Measurements from ENCODE around the gene JADE3.

Gene JADE3

DNA sequence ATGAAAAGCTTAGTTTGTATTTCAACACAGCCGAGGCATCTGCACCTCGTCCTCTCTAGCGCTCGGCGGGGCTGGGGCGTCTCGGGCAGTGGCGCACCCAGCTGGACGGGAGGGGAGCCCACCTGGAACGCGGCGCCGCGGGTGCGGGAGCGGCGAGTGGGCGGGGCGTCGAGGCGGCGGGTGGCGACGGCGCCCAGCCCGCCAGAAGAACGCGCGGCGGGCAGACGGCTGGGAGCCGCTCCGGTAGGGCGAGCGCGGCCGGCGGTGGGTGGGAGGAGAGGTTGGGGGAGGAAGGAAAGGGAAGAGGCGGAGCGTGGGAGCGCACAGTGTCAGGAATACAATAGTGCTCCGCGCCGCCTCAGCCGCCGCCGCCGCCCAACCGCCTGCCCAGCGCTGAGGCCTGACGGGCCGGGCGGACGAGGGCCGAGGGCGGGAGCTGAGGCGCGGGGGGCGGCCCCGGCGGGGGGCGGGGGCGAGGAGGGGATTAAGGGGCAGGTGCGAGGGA lies at the start of gene JADE3:
Gene JADE3, plus strand, starts transcription at position 324 of the 505 bp plus-strand sequence. CDS start 72,474 bp downstream, outside the sequence.
- no peak for DNase-seq

DNA sequence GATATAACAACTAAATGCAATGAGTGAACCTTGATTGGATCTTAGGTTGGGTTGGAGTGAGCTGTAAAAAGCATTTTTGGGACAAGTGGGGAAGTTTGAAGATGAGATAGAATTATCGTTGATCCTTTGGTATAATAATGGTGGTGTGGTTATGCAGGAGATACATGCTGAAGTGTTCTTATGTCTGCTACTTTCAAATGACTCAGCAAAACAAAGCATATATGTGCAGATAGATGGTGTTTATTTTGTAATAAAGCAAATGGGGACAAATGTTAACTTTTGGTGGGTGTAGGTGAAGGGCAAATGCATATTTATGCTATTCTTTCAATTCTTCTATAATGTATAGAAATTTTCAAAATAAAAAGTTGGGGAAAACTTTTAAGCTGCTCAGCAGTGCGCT lies 49.1 kb upstream of the JADE3 start:
- DNase-seq: no peak

DNA sequence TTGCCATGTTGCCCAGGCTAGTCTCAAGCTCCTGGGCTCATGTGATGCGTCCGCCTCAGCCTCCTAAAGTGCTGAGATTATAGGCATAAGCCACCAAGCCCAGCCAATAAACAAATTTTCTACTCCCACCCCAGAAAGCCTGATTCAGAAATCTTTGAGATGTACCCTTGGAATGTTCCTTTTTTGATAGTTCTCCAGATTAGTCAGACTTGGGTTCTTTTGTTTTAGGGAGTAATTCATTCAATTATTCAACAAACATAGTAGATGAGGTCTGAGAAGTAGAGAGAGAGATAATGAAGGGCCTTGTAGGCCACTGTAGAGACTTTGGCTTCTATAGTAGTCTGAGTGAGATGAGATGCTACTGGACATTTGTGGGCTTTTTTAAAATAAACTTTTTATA lies 47.6 kb upstream of the JADE3 start:
- DNase-seq: no peak

DNA sequence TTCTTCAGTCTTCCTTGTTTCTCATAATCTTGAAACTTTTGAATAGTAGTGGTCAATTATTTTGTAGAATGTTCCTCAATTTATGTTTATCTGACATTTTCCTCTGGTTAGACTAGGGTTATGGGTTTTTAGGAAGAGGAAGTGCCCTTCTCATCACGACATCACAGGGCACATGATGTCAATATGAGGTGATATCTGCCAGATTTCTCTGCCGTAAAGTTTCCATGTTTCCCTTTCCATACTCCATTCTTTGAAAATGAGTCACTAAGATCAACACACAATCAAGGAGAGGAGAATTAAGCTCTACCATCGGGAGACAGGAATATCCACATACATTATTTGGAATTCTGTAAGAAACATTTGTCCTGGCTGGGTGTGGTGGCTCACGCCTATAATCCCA lies 46.9 kb upstream of the JADE3 start:
- DNase-seq: no peak

DNA sequence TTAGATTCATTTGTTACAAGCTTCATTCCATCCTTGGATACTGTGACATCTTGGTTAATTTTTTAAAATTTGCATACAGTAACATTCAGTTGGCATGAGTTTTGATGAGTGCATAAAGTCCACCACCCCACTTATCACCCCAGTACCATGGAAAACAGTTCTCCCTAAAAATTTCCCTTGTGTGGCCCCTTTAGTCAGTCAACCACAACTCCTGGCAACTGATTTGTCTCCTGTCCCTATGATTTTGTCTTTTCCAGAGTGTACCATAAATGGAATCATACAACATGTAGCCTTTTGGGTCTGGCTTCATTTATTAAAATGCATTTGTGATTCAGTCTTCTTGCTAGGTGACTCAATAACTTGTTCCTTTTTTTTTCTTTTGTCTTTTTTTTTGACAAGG lies 45.5 kb upstream of the JADE3 start:
- no peak for DNase-seq

DNA sequence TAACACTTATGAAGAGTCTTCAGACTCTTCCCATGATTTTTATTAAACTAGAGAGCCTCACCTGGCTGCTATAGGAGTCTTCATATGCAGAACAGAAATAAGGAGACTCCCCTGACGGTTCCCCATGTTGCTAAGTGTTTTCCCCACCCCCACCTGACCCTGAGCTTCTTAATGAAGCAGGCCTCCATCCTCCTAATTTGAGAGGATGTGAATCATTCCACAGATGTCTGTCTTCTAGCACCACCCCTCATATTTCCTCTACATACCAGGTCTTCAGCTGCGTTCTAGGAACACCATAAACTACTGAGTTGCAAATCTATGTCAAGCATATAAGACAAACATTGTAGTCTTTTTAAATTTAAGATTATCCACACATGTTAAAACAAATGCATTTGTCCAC lies 38.5 kb upstream of the JADE3 start:
- no peak for DNase-seq

DNA sequence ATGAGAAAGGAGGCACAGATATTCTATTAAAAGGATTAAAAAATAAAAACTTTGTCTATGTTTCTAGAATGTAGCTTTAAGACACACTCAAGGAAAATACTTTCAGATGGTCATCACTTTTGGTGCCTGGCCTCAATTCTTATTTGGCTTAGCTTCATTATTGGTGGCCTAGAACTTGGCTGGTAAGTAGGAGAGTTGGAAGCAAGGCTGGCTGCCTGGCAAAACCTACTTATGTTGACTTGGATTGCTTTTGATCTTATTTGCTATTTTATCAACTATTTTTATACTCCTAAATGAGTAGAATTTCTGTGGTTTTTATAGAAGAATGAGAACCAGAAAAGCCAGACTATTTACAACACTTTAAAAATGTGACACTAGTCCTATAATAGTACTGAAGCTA lies 35.3 kb upstream of the JADE3 start:
- no peak for DNase-seq

DNA sequence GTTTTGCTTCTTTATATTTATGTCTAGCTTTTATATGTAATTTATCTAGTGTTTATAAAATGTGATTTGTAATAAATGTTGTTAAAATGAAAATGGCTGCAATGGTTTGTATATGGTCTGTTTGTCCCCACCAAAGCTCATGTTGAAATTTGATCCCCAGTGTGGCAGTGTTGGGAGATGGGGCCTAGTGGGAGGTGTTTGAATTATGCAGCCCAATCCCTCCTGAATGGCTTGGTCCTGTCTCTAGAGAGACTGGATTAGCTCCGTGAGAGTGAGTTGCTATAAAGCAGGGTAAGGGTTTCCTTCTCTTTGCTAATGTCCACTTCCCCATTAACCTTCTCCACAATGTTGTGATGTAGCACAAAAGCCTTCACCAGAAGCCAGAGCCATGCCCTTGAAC lies 30.0 kb upstream of the JADE3 start:
- no peak for DNase-seq

DNA sequence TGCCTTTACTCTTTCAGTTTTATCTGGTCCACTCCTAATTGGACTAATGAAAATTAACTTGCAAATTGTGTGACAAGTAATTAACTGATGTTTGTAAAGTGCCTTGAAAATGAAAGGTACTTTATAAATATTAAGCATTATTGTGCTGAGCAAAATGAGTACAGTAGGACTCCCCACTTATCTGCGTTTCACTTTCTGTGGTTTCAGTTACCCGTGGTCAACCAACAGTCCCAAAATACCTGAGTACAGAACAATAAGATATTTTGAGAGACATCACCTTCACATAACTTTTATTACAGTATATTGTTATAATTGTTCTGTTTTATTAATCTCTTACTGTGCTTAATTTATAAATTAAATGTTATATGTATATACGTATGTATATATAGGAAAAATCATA lies 27.4 kb upstream of the JADE3 start:
- no peak for DNase-seq

DNA sequence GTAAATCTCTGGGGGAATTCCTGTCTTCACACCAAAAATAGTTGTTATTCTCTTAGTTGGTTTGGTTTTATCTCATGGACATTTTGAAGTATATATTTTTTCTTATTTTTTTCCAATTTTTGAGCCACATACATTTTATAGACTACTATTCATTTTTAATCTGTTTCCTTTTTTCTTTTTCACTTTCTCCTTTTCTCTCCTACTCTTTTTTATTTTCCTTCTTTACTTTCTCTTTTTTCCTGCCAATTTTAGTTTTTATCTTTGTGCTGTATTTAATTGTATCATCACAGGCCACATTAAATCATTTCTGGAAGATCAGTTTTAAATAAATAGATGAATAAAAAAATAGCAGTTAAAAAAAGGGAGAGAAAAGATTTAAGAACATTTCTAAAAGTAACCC lies 14.0 kb upstream of the JADE3 start:
- no peak for DNase-seq

DNA sequence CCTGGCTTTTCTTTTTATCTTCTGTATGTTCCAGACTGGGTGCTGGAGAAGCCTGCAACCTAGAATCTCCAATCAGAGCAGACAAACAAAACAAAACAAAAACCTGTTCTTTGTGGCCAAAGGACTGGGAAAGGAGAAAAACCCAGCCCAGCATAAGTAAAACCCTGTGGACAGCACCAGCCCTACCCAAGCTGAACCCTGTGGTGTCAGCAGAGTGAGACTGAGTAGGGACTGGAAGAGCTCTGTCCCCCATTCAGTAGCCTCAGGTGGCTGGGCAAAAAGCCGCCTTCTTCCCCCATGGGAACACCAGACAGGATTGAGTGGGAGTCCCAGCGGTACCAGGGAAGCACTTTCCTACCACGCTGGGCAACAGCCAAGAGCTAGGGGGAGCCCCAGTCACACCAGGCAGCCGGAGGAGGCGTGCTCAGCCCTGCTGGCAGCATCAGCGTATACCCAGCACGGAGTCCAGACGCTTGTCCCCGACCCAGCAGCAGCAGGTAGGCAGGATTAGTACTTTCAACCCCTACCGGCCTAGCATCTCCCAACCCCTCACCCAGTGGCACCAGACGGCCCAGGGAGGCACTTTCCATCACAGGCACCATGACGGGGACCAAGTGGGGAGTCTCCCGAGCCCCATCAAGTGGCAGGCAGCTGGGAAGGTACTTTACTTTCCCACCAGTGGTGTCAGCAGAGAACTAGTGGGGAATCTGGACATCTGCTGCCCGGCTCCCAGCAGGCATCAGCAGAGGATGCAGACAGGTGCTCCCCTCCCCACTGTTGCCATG lies 8.6 kb upstream of the JADE3 start:
- DNase-seq: no peak

DNA sequence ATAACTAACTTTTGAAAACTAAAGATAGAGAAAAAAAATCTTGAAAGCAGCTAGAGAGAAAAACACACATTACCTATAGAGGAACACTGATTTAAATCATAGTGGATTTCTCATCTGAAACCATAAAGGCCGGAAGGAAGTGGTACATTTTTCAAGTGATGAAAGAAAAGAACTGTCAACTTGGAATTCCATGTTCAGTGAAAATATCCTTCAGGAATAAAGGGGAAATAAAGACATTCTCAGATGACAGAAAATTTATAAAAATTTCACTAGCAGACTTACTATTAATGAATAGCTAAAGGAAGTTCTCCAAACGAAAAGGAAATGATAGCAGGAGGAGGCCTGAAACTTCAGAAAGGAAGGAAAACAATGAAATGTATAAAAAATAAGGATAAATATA lies 7.6 kb upstream of the JADE3 start:
- no peak for DNase-seq

DNA sequence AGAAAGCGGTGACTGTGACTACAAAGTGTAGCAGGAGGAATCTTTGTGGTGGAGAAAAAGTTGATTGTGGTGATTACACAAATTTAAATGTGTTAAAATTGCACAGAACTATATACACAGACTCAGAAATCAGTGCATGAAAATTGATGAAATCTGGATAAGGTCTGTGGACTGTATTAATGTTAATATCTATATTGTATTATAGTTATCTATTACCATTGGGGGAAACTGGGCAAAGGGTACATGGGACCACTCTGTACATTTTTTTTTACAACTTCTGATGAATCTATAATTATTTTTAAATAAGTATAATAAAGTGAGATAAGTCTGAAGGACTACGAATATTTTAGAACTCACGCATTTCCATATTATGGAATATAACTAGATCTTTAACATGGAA lies 1.8 kb upstream of the JADE3 start:
- no peak for DNase-seq

DNA sequence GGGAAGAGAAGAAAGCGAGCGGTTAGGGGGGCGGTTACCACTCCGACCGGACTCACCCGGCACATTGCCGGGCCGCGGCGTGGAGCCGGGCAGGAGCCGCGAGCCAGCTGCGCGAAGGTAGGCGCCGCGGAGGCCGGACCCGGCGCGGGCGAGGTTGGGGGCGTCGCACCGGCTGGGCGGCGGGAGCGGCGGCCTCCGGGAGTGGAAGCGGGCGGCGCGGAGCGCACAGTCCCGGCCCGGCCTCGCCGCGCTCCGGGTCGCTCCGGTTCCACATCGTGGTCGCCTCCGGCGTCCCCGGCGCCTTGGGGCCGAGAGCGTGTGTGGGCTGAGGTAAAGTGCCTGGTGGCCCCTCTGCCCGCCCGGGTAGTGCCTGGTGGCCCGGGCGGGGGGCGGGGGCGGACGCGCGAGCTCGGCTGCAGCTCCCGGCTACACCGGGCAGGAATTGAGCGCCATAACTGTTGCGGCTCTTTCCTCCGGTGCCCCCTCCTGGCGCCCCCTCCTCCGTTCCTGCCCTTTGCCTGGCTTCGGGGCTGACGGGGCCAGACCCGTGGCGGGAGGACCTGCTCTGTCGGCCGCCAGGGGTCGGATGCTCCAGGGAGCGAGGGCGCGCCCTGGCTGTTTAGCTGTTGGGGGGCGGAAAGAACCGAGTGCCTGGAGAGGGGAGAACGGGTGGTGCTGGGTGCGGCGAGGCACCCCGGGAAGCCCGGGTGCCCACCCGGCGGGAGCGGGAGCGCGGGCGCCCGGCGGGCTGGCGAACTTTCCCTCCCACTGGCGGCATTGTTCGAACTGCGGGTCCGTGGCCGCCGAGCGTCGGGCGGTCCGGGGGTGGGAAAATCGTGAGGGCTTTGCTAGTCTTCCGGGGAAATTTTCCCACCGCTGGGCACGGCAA lies 626 bp downstream of the JADE3 start:
- no peak for DNase-seq

DNA sequence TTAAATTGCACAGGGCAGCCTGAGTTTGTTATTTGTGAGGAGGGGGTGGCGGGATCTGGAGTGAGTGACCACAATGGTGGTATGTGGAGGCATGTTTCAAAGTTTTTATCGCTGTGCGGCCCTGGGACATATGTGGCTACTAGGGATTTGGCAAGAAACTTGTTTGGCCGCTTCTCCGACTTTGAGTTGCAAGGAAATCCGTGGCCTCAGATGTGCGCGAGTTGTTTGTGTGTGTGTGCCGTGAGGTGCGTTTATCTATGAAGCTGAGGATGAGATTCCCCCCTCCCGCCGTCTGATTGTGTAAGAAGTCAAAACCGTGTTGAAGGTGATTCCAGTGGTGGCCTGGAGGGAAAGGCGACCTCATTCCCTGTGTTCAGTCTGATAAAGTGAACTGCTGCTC lies 1.4 kb downstream of the JADE3 start:
- DNase-seq: no peak

DNA sequence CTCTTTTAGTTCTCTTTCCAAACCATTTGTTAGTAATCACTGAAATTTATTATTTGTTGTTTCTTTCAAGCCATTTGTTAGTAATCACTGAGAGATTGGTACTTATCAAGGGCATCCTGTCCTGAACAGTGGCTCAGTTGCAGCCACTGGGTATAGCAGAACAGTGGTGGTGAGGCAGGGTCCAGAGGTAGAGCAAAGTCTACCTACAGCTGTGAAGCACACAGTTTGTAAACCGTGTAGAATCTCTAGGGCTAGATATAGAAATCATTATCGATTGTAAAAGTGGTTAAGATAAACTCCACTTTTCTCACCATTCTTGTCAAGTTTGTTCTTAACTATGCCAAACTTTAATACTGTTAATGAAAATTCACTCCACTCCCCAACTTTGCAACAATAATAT lies 4.1 kb downstream of the JADE3 start:
- no peak for DNase-seq

DNA sequence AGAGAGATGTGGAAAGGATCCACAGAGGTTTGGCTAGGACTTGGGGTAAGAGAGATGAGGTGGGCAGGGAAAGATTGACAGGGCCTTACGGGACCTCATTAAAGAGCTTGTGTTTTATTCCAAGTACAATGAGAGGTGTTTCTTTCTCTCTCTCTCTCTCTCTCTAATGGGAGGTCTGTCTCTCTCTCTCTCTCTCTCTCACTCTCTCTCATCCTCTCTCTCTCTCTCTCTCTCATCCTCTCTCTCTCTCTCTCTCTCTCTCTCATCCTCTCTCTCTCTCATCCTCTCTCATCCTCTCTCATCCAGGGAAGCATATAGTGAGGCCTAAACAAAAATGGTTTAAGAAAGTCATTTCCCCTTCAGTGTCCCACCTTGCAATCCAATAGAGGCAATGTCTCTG lies 5.4 kb downstream of the JADE3 start:
- DNase-seq: no peak

DNA sequence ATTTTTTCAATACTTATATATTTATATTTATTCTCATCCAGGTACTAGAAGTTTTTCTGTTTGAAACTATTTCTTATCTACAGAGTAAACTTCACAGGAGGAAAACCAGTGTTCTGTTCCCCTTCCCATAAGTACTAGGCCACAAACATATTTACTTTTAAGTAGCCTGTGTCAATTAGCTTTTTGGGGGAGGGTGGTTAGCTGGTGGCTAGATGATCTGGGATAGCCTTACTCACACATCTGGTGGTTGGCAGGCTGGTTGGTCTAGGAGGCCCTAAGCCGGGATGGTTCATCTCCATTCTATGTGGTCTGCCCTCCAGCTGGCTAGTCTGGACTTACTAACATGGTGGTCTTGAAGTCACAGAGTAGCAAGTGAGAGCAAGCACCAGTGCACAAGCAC lies 6.2 kb downstream of the JADE3 start:
- DNase-seq: no peak

DNA sequence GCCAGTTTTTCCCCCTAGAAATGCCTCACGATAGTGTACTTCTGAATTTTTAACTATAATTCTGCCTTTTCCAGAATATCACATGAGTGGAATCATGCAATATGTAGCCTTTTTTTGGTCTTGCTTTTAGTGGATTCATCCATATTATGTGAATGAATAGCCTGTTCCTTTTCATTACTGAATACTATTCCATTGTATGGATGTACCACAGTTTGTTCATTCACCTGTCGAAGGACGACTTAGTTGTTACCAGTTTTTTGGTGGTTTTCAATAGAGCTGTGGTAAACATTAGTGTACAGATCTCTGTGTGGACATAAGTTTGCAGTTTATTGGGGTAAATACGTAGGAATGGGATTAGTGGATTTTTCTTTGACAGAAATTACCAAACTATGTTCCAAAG lies 8.0 kb downstream of the JADE3 start:
- DNase-seq: no peak

DNA sequence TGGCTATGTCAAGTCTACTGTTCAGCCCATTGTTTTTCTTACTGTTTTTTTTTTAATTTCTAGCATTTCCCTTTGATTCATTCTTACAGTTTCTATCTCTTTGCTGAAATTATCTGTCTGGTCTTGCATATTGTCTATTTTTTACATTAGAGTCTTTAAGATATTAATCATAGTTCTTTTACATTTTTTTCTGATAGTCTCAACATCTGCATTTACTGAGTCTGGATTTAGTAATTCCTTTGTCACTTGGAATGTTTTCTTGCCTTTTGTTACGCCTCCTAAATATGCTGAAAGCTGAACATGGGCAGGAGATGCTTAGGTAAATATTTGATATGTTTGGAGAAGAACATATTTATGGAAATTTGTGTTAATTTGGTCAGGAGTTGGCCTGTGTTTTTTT lies 10.4 kb downstream of the JADE3 start:
- no peak for DNase-seq

DNA sequence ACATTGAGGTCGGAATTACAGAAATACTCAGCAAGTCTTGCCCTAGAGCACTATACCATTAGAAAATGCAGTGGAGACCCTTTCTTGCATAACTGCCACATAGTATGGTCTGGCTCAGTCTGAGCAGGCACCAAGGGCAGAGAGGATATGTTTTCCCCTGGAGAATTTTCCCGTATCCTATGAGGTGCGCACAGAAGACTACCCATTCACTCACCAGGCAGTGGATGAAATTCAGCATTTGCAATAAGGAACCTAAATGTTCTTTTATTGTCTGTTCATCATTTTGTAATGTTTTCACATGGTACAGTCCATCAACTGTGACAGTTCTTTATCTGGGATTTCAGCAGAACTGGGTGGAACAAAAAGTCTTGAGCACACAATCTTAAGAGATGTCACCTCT lies 15.5 kb downstream of the JADE3 start:
- no peak for DNase-seq

DNA sequence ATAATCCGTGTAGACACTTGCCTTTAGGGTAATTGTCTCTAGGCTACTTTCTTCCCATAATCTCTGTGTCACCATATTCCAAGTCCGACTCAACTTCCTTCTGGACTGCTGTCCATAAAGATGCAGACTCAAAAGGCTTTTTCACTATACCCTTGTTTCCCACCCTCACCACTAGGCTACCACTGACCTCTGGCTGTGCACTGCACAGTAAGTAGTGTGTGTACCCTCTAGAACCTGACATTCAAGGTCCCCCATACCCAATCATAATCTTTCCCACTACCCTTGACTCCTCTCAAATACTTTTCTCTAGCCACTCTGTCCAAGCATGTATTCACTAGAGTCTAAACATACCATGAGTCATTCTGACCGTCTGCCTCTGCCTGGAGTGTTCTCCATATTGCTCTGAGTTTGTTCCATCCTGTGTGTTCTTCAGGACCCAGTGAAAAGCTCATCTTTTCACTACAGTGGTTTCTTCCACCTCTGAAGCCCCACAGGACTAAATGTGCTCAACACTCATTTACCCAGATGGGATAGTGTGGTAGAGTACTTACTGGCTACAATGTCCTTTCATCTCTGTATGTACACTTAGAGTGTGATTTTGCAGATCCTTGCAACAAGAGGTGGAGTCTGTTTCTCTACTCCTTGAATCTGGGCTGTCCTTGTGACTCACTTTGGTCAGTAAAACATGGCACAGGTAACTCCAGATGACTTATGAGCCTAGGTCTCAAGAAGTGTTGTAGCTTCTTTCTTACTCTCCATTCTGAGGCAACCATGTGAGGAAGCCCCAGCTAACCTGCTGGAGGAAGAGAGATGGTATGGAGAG lies 17.4 kb downstream of the JADE3 start:
- no peak for DNase-seq

DNA sequence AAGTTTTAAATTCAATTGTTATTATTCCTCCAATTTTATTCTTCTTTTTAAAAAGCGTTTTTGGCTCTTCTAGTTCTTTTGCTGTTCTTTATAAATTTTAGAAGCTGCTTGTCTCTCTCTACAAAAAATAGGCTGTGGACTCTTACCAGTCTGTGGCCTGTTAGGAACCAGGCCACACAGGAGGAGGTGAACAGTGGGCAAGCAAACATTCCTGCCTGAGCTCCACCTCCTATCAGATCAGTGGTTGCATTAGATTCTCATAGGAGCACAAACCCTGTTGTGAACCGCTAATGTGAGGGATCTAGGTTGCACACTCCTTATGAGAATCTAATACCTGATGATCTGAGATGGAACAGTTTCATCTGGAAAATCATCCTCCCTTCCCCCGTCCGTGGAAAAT lies 23.1 kb downstream of the JADE3 start:
- no peak for DNase-seq
